HG03025 (cell line): ENCODE data around the gene NEDD9.

Experiments used
- ATAC-seq: cut with Tn5 transposase; IDR thresholded peaks from one replicate; pipeline ENCODE4 v1.9.1; 2021; ENCODE audit warnings: mild to moderate bottlenecking, moderate library complexity; ENCODE audit not compliant: unreplicated experiment, low FRiP score

Gene NEDD9

GRCh38 chr6:11203306-11204004 lies 29.0 kb downstream of the NEDD9 start:
- ATAC-seq: no peak

- no peak for ATAC-seq
These were observed 29.8 kb downstream of the NEDD9 start for GRCh38 chr6:11202513-11203305.

- ATAC-seq: no peak
These were observed 30.5 kb downstream of the NEDD9 start for GRCh38 chr6:11201772-11202512.

GRCh38 chr6:11201015-11201414 lies 31.5 kb downstream of the NEDD9 start:
- no peak for ATAC-seq

GRCh38 chr6:11200356-11200755 lies 32.1 kb downstream of the NEDD9 start:
- ATAC-seq: no peak

- ATAC-seq: no peak
These were observed 33.5 kb downstream of the NEDD9 start for GRCh38 chr6:11198663-11199603.

- ATAC-seq: no peak
These were observed 34.6 kb downstream of the NEDD9 start for GRCh38 chr6:11197850-11198249.

- ATAC-seq: no peak
These were observed 35.3 kb downstream of the NEDD9 start for GRCh38 chr6:11197175-11197536.

GRCh38 chr6:11196511-11197174 lies 35.8 kb downstream of the NEDD9 start:
- ATAC-seq: no peak

- no peak for ATAC-seq
These were observed 37.9 kb downstream of the NEDD9 start for GRCh38 chr6:11194356-11195218.

GRCh38 chr6:11193434-11193833 lies 39.0 kb downstream of the NEDD9 start:
- ATAC-seq: no peak

- ATAC-seq: no peak
These were observed 40.3 kb downstream of the NEDD9 start for GRCh38 chr6:11192167-11192566.

GRCh38 chr6:11190625-11191245 lies 41.7 kb downstream of the NEDD9 start:
- no peak for ATAC-seq

- ATAC-seq: no peak
These were observed 42.4 kb downstream of the NEDD9 start for GRCh38 chr6:11189865-11190624.

GRCh38 chr6:11188161-11188915 lies 44.1 kb downstream of the NEDD9 start:
- no peak for ATAC-seq

- ATAC-seq: no peak
These were observed 45.2 kb downstream of the NEDD9 start for GRCh38 chr6:11187301-11187700.
